ENCODE measurements around the gene MAG.

MAG gene

DNA sequence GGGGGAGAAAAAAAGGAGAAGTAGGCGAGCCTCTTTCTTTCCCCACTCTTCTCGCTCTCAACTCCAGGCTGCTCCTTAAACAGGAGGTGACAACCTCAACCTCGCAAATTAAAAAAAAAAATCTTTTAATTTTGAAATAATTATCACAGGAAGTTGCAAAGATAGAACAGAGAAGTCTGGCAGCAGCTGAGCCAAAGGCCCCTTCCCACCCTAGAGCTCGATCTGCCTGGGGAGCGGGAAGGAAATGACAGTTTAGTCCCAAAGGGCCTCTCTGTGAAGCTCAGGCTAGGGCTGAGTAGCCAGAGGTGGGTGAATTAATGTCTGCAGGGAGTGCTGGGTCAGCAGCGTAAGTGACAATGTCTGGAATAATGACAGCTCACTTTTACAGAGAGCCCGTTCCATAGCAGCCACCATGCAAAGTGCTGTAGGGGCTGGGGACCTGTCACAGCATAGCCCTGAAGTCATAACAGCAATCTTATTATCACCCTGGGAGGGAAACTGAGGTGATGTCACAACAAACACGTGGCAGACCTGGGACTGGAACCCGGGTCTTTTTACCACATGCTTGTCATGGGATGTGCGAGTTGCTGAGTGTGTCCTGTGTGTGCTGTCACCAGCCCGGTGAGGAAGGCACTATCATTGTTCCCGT lies 28.2 kb downstream of the MAG start:
- no peak for DNase-seq

DNA sequence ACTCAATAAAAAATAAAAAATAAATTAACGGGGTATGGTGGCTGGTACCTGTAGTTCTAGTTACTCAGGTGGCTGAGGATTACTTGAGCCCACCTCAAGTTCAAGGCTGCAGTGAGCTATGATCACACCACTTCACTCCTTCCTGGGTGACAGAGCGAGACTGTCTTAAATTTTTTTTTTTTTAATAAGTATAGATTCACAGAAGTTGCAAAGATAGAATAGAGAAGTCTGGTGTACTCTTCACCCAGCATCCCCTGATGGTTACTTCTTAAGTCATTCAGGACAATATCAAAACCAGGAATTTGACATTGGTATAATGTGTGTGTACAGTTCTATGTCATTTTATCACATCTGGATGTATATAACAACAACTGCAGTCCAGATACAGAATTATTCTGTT lies 29.3 kb downstream of the MAG start:
- no peak for DNase-seq

DNA sequence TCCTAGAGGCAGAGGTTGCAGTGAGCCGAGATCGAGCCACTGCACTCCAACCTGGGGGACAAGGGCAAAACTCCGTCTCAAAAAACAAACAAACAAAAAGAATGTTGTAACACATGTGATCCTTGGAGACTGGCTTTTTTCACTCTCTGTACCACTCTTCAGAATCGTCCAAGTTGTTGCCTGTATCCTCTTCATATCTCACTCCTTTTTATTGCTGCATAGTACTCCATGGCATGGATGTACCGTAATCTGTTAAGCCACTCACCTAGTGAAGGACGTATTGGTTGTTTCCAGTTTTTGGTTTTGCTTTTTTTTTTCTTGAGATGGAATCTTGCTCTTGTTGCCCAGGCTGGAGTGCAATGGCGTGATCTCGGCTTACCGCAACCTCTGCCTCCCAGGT lies 30.1 kb downstream of the MAG start:
- DNase-seq = no peak

DNA sequence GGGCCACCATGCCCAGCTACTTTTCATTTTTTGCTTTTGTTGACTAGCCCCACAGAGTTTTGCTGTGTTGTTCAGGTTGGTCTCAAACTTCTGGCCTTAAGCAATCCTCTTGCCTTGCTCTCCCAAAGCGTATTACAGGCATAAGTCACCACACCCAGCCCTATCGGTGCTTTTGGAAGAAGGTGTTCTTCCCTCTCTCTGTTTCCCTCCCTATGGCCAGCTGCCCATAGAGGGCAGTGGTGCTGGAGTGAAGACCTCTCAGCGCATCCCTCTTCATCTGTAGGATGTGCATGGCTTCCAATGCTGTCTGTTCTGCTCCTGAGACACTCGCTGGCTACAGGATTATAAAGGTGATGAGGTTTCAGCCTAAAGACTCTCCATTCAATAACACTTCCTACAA lies 35.7 kb downstream of the MAG start:
- DNase-seq = no peak

DNA sequence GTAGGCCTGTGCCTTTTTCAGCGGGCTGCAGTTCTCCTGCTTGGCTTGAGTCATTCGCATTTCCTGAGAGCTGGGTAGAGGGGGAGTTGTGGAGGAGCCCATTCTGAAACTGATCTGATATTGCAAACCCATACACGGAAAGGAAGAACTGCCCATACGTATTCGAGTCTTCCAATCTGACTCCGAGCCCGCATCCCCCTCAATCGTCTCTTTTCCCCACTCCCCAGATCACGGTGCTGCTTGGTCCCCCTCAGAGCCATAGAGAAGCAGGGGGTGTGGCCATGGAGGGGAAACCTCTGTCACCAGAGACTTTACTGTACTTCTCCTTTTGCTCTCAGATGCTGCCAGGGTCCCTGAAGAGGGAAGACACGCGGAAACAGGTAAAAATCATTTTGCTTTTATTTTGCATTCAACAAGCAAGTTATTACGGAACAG lies 36.9 kb downstream of the MAG start, which contains the start of gene CD22:
Gene CD22 (plus strand): TSS at position 337 of the 435 bp plus-strand sequence. CDS start 2,854 bp downstream, outside the sequence.
- DNase-seq = no peak

DNA sequence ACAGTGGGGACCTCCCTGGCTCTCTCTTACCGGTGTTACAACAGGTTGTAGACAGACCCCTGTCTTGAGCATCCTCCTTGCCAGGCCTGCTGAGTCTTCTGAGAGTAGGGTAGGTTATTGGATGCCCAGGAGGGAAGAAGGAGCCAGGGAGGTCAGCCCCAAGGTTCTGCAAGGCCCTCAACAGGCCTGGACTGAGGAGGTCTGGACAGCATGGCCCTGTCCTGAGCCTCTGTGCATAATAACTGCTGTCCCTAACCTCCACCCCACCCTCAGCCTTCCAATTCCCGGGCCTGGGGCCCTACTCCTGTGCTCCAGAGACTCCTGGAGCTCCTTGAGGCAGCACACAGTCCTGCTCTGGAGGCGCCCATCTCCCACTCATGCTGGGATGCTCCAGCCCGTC lies 37.4 kb downstream of the MAG start:
- no peak for DNase-seq

DNA sequence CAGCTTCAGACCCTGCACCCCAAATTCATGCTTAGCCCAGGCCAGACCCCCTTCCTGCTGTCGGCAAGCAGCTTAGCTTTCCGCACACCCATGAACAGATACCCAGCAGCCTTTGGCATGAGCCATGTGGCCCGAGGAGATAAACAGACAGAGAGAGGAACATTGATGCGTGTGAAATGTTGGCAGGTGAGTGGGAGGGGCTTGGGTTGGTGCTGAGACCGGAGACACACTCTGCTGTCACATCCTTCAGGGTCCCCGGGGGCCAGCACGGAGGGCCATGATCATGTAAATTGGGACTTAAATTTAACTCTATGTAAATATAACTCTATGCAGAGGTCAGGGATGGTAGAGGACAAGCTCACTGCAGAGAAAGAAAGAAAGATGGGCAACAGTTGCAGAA lies 38.5 kb downstream of the MAG start:
- no peak for DNase-seq

DNA sequence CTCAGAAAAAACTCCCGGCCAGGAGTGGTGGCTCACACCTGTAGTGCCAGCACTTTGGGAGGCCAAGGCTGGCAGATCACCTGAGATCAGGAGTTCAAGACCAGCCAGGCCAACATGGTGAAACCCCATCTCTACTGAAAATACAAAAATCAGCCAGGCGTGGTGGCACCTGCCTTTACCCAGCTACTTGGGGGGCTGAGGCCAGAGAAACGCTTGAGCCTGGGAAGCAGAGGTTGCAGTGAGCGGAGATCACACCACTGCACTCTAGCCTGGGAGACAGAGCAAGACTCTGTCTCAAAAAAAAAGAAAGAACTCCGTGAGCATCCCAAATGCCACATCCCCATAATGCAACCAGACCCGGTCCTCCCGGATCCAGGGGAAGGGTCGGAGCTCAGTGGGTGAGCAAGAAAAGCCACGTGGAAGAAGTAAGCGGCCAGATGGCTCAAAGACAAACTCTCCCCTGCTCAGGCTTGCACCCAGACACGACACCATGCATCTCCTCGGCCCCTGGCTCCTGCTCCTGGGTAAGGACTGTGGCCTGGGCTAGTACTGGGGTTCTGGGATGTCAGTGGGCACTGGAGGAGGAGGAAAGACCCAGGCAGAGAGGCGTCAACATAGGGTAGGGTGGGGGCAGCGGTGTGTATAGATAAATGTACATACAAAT lies 39.7 kb downstream of the MAG start:
- no peak for DNase-seq

DNA sequence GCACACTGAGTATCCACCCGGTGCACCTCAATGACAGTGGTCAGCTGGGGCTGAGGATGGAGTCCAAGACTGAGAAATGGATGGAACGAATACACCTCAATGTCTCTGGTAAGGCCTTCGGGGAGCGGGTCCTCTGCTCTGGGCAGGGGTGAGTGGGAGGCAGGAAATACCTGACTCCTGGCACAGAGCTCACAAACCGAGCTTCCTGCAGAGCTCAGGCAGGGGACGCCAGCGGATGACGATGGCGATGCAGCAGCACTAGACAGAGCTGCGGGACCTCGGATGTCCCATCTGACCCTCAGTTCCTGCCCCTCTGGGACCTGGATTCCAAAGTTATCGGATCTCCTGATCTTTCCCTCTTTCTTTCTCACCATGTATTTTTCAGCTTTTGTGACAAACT lies 40.9 kb downstream of the MAG start:
- no peak for DNase-seq

DNA sequence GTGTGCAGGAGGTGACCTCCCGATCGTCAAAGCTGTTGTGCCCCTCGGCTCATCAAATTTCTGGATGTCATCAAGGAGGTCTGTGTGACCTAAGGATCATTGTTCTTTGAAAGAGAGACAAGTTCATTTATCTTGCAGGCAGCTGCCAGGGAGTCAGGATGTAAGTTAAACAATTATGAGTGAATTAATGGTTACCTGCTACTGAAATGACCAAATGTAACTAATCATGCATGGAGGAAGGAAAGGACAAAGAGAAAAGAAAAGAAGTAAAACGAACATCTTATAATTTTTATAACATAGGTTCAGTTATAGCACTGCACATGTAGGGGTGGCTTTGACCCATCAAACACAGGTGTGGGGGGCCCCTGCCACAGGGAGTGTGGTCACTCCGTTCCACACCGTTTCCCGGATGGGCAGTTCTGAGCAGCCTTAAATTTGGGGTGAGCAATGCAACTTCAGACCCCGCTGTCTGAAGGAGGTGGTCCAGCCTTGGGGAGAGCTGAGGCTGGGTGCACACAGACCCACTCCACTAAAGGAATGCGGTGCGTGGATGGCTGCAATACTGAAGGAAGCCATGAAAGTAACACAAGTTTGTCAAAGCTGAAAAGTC lies 42.3 kb downstream of the MAG start:
- no peak for DNase-seq

DNA sequence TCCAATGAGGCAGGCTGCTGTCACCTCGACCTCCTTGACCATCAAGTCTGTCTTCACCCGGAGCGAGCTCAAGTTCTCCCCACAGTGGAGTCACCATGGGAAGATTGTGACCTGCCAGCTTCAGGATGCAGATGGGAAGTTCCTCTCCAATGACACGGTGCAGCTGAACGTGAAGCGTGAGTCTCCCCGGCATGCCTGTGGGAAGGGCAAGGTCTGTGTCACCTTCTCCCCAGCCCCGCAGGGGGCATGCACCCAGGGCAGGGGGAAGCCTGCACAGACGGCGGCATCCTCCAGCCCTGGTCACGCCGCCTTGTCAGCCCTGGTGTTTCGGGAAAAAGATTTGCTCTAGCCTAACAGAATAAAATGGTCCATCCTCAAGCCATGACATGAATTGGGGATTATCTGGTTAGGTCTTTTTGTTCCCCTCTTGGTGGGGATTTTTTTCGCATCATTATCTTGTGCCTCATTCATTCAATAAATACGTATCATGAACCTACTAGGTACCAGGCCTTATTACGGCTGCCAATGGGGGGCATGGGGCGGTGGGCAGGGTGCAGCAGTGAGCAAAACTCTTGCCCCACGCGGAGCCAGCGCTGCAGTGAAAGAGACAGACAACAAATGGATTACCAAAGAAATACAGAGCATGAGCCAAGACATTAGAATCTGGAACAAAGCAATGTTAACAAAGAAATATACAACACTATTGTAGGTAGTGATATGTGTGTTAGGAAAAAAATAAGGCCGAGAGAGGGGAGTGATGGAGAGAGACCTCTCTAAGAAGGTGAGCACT lies 44.4 kb downstream of the MAG start:
- no peak for DNase-seq

DNA sequence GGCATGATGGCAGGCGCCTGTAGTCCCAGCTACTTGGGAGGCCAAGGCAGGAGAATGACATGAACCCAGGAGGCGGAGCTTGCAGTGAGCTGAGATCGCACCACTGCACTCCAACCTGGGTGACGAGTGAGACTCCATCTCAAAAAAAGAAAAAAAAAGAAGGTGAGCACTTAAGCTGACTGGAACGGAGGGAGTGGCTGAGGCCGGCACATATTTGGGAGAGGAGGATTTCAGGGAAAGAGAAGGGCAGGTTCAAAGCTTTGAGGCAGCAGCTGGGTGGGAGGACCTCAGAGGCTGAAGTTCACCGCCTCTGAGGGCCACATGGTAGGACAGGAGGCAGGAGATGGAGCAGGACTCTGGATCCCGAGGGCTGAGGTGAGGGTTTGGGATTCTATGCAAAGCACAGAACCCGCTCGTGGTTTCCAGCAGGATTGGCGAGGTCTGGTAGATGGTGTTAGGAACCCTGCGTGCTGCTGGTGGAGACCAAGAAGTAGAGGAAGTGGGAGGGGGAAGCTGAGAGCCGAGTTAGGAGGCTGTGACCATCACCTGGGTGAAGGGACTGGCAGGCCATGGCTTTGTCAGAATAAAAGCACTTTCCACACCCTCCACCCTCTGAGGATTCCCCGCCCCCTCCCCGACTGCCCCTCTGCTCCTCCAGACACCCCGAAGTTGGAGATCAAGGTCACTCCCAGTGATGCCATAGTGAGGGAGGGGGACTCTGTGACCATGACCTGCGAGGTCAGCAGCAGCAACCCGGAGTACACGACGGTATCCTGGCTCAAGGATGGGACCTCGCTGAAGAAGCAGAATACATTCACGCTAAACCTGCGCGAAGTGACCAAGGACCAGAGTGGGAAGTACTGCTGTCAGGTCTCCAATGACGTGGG lies 45.4 kb downstream of the MAG start:
- DNase-seq = no peak

DNA sequence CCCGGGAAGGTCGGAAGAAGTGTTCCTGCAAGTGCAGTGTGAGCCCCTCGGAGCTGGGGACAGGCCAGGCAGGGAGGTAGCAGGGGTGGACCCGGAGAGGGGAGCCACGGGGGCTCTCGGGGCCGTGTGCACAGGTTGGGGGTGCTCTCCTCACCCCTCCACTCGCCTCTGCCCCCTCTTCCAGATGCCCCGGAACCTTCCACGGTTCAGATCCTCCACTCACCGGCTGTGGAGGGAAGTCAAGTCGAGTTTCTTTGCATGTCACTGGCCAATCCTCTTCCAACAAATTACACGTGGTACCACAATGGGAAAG lies 46.0 kb downstream of the MAG start:
- no peak for DNase-seq

DNA sequence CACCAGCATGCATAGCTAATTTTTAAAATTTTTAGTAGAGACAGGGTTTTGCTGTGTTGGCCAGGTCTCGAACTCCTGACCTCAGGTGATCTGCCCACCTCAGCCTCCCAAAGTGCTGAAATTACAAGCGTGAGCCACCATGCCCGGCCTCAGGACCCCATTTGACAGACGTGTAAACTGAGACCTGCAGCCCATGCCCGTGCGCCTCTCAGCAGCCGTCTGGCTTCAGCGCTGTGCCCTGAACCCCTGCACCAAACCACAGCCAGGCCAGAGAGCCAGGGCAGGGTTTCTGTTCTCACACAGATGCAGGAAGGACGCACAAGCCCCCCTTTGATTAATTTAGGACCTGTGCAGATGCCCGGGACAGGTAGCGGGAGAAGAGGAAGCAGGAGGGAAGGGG lies 48.5 kb downstream of the MAG start:
- DNase-seq = no peak

DNA sequence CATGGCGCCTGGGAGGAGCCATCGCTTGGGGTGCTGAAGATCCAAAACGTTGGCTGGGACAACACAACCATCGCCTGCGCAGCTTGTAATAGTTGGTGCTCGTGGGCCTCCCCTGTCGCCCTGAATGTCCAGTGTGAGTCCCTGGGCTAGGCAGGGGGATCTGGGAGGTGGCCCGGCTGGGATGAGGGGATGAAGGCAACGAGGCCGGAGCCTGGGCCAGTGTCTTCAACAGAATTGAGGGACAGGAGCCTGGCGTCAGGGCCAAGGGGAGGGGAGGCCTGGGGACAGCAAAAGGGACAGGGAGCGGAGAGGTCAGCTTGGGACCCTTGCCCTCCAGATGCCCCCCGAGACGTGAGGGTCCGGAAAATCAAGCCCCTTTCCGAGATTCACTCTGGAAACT lies 49.0 kb downstream of the MAG start:
- no peak for DNase-seq

DNA sequence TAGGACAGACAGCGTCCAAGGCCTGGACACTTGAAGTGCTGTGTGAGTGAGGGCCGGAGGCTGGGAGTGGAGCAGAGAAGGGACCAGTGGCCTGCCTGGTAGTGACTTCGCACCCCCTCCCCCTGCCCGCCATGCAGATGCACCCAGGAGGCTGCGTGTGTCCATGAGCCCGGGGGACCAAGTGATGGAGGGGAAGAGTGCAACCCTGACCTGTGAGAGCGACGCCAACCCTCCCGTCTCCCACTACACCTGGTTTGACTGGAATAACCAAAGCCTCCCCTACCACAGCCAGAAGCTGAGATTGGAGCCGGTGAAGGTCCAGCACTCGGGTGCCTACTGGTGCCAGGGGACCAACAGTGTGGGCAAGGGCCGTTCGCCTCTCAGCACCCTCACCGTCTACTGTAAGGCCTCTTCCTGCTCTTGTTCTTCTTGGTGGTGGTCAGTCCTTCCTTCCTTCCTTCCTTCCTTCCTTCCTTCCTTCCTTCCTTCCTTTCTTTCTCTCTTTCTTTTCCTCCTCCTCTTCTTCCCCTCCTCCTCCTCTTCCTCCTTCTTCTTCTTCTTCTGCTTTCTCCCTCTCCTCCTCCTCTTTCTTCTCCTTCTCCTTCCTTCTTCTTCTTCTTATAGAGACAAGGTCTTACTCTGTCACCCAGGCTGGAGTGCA lies 49.7 kb downstream of the MAG start:
- no peak for DNase-seq

DNA sequence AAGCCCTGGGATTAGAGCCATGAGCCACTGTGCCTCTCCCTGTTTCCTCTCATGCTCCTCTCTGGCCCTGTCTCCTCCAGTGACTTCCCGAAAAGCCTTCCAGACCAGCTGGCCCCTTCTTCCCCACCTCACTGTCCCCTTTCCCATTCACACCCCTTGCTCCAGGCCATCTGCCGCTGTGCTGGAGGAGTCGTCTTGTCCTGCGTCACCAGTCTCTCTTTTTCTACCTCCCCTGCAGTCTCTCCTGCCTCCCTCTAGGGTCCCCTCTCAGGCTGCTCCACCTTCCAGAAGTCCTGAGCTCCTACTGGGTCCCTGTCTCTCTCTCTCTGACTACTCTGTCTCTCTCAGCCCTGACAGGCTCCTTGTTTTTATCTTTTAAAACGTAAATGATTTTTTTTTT lies 50.5 kb downstream of the MAG start:
- DNase-seq = no peak

DNA sequence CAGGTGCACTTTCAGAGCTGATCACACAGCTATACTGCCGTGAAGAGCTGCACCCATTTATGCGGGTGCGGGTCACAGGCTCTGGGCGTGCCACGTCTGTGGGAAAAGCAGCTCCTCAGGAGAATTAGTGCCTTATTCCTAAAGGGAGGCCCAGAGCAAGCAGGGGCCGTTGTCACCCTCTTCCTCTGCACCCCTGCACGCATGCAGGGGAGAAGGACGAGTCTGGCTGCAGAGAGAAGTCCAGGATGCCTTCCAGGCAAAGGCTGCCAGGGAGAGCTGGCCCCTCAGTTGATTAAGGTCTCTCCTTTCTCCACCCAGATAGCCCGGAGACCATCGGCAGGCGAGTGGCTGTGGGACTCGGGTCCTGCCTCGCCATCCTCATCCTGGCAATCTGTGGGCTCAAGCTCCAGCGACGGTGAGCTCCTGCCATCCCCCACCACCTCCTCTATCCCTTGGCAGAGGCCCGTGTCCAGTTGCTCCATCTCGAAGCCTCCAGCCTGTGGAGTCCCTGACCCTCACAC lies 52.6 kb downstream of the MAG start:
- DNase-seq = no peak

DNA sequence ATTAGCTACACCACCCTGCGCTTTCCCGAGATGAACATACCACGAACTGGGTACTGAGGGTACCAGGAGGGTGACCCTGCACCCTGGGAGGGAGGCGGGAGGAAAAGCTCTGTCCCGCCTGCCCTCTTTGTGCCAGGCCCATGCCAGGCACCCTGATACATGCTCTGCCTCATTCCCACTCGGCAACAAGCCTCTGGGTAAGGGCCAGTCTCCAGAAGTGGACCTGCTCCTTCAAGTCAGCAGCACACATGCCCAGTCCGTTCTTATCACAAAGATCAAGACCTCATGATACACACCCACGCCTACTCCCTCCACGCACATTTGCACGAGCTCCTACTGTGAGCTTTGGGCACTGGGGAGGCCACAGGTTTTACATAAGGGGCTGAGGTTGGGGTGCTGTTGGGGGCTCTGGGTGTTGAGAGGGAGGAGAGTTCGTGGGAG lies 53.7 kb downstream of the MAG start:
- DNase-seq = no peak

DNA sequence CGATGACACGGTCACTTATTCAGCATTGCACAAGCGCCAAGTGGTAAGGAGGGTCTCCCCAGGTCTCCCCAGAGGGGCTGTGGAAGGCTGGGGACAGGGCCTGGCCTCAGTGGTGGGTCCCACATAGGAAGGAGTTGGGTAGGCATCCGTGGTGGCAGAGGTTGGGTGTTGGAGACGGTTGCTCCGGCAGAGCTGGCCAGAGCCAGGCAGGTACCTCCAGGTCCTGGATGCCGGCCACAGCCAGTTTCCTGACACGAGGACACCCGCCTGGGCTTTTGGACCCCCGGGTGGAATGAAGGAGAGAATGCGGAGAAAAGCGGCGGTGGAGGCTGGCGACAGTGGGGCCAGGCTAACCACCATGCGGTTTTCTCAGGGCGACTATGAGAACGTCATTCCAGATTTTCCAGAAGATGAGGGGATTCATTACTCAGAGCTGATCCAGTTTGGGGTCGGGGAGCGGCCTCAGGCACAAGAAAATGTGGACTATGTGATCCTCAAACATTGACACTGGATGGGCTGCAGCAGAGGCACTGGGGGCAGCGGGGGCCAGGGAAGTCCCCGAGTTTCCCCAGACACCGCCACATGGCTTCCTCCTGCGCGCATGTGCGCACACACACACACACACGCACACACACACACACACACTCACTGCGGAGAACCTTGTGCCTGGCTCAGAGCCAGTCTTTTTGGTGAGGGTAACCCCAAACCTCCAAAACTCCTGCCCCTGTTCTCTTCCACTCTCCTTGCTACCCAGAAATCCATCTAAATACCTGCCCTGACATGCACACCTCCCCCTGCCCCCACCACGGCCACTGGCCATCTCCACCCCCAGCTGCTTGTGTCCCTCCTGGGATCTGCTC lies 54.5 kb downstream of the MAG start:
- DNase-seq = no peak
